22Rv1 (cell line): ENCODE results near the gene DCC.

ENCODE experiments used
- CTCF ChIP-seq: fragments of 450-650 bp; IDR thresholded peaks from 2 replicates; pipeline ENCODE4 v1.5.1; 2017; ENCODE audit warnings: mild to moderate bottlenecking
- ZFX ChIP-seq: fragments of 450-650 bp; IDR thresholded peaks from 2 replicates; pipeline ENCODE4 v1.6.1; 2017; ENCODE audit warnings: antibody characterized with exemption, borderline replicate concordance

- TF ChIP-seq CTCF (no peak), ZFX (no peak)
Measured at GRCh38 chr18:52748343-52748742, 408.3 kb downstream of the DCC start.
